ENCODE data around the gene RETREG2. TPM values are rescaled to one million over a fixed set of nuclear protein-coding genes. Genes with fewer than 3 reads are reported as not detected.

RETREG2 gene
- total RNA-seq, 1 experiment from 2014 or later = 33.3 TPM

Other genes starting within 250 kb of the RETREG2 start
- gene CDK5R2, start 218.6 kb upstream of the RETREG2 start, total RNA-seq (2014; rRNA removed; shearing (Covaris generic)) = 0.06 TPM in 1 of 2 replicates, not detected in the other
- 0.34 TPM in 1 of 2 replicates, not detected in the other for gene FEV, start 193.1 kb upstream of the RETREG2 start, total RNA-seq (2014; rRNA removed; shearing (Covaris generic))
- gene CRYBA2, start 184.9 kb upstream of the RETREG2 start, total RNA-seq (2014; rRNA removed; shearing (Covaris generic)) = 2.2 and 4.3 TPM in 2 replicates
- gene CFAP65, start 136.8 kb upstream of the RETREG2 start, total RNA-seq (2014; rRNA removed; shearing (Covaris generic)) = 0.11 TPM in 1 of 2 replicates, not detected in the other
- gene IHH, start 117.4 kb upstream of the RETREG2 start, total RNA-seq (2014; rRNA removed; shearing (Covaris generic)) = not detected in 2 replicates
- 13.6 and 22.0 TPM in 2 replicates for gene NHEJ1, start 17.5 kb upstream of the RETREG2 start, total RNA-seq (2014; rRNA removed; shearing (Covaris generic))
- 0.63 and 0.86 TPM in 2 replicates for gene SLC23A3, start 8.2 kb upstream of the RETREG2 start, total RNA-seq (2014; rRNA removed; shearing (Covaris generic))
- gene CNPPD1, start 1.4 kb upstream of the RETREG2 start, total RNA-seq (2014; rRNA removed; shearing (Covaris generic)) = 36.2 and 41.3 TPM in 2 replicates
- 31.2 and 32.3 TPM in 2 replicates for gene ZFAND2B, start 28.5 kb downstream of the RETREG2 start, total RNA-seq (2014; rRNA removed; shearing (Covaris generic))
- gene ABCB6, start 40.7 kb downstream of the RETREG2 start, total RNA-seq (2014; rRNA removed; shearing (Covaris generic)) = 9.0 and 10.5 TPM in 2 replicates
- gene ATG9A, start 51.4 kb downstream of the RETREG2 start, total RNA-seq (2014; rRNA removed; shearing (Covaris generic)) = 27.1 and 56.9 TPM in 2 replicates
- 25.2 and 25.8 TPM in 2 replicates for gene ANKZF1, start 51.5 kb downstream of the RETREG2 start, total RNA-seq (2014; rRNA removed; shearing (Covaris generic))
- gene GLB1L, start 67.2 kb downstream of the RETREG2 start, total RNA-seq (2014; rRNA removed; shearing (Covaris generic)) = 2.7 and 3.2 TPM in 2 replicates
- gene STK16, start 67.2 kb downstream of the RETREG2 start, total RNA-seq (2014; rRNA removed; shearing (Covaris generic)) = 5.4 and 8.9 TPM in 2 replicates
- not detected in 2 replicates for gene TUBA4B, start 75.0 kb downstream of the RETREG2 start, total RNA-seq (2014; rRNA removed; shearing (Covaris generic))
- gene TUBA4A, start 75.6 kb downstream of the RETREG2 start, total RNA-seq (2014; rRNA removed; shearing (Covaris generic)) = 65.0 and 79.9 TPM in 2 replicates
- 19.9 and 20.2 TPM in 2 replicates for gene DNAJB2, start 101.1 kb downstream of the RETREG2 start, total RNA-seq (2014; rRNA removed; shearing (Covaris generic))
- gene PTPRN, start 131.1 kb downstream of the RETREG2 start, total RNA-seq (2014; rRNA removed; shearing (Covaris generic)) = 0.21 and 1.3 TPM in 2 replicates
- gene RESP18, start 154.5 kb downstream of the RETREG2 start, total RNA-seq (2014; rRNA removed; shearing (Covaris generic)) = not detected in 2 replicates
- 72.1 and 94.6 TPM in 2 replicates for gene DNPEP, start 209.6 kb downstream of the RETREG2 start, total RNA-seq (2014; rRNA removed; shearing (Covaris generic))
- 0.17 and 0.77 TPM in 2 replicates for gene DES, start 240.1 kb downstream of the RETREG2 start, total RNA-seq (2014; rRNA removed; shearing (Covaris generic))